ENCODE results near the gene PTPRJ.

PTPRJ gene

GRCh38 chr11:48025984-48026340 lies 45.6 kb downstream of the PTPRJ start:
- H3K4me3 ChIP-seq (ENCODE audit: low read length): no peak overlapping the region
- no peak for TF ChIP-seq ZNF274 (IDR thresholded peaks at IDR 0.05; ENCODE audit: low read depth, low read length)

GRCh38 chr11:48028914-48029680 lies 48.7 kb downstream of the PTPRJ start:
- H3K4me3 ChIP-seq (ENCODE audit: low read length): no peak overlapping the region
- TF ChIP-seq ZNF274 (IDR thresholded peaks at IDR 0.05; ENCODE audit: low read depth, low read length): no peak

- no peak overlapping the region for H3K4me3 ChIP-seq (ENCODE audit: low read length)
- no peak for TF ChIP-seq ZNF274 (IDR thresholded peaks at IDR 0.05; ENCODE audit: low read depth, low read length)
These were observed 49.4 kb downstream of the PTPRJ start for GRCh38 chr11:48029681-48030290.

GRCh38 chr11:48031602-48032001 lies 51.2 kb downstream of the PTPRJ start:
- TF ChIP-seq ZNF274 (IDR thresholded peaks at IDR 0.05; ENCODE audit: low read depth, low read length): no peak
- H3K4me3 ChIP-seq (ENCODE audit: low read length): no peak overlapping the region

GRCh38 chr11:48032721-48033120 lies 52.4 kb downstream of the PTPRJ start:
- no peak overlapping the region for H3K4me3 ChIP-seq (ENCODE audit: low read length)
- no peak for TF ChIP-seq ZNF274 (IDR thresholded peaks at IDR 0.05; ENCODE audit: low read depth, low read length)

- TF ChIP-seq ZNF274 (IDR thresholded peaks at IDR 0.05; ENCODE audit: low read depth, low read length): no peak
- H3K4me3 ChIP-seq (ENCODE audit: low read length): no peak overlapping the region
These were observed 53.6 kb downstream of the PTPRJ start for GRCh38 chr11:48033918-48034341.

- no peak for TF ChIP-seq ZNF274 (IDR thresholded peaks at IDR 0.05; ENCODE audit: low read depth, low read length)
These were observed 54.8 kb downstream of the PTPRJ start for GRCh38 chr11:48034926-48035871.

GRCh38 chr11:48036011-48036410 lies 55.7 kb downstream of the PTPRJ start:
- H3K4me3 ChIP-seq (ENCODE audit: low read length): no peak overlapping the region
- no peak for TF ChIP-seq ZNF274 (IDR thresholded peaks at IDR 0.05; ENCODE audit: low read depth, low read length)

More at GRCh38 chr11:48034926-48035871, 54.8 kb downstream of the PTPRJ start:
- no peak overlapping the region for H3K4me3 ChIP-seq (ENCODE audit: low read length)

- no peak overlapping the region for H3K4me3 ChIP-seq (ENCODE audit: low read length)
- TF ChIP-seq ZNF274 (IDR thresholded peaks at IDR 0.05; ENCODE audit: low read depth, low read length): no peak
These were observed 56.1 kb downstream of the PTPRJ start for GRCh38 chr11:48036466-48036865.

GRCh38 chr11:48037709-48038468 lies 57.5 kb downstream of the PTPRJ start:
- H3K4me3 ChIP-seq (ENCODE audit: low read length): no peak overlapping the region
- no peak for TF ChIP-seq ZNF274 (IDR thresholded peaks at IDR 0.05; ENCODE audit: low read depth, low read length)

- H3K4me3 ChIP-seq (ENCODE audit: low read length): no peak overlapping the region
- TF ChIP-seq ZNF274 (IDR thresholded peaks at IDR 0.05; ENCODE audit: low read depth, low read length): no peak
These were observed 60.6 kb downstream of the PTPRJ start for GRCh38 chr11:48040830-48041444.

- H3K4me3 ChIP-seq (ENCODE audit: low read length): no peak overlapping the region
- TF ChIP-seq ZNF274 (IDR thresholded peaks at IDR 0.05; ENCODE audit: low read depth, low read length): no peak
These were observed 61.7 kb downstream of the PTPRJ start for GRCh38 chr11:48041877-48042695.
